Measurements from ENCODE around the gene RFWD3.

Gene RFWD3

GRCh38 chr16:74575807-74576643 is 90.7 kb downstream of the RFWD3 start:
- no peak for DNase-seq

GRCh38 chr16:74575175-74575806 is 91.4 kb downstream of the RFWD3 start:
- no peak for DNase-seq

- no peak for DNase-seq
Measured at GRCh38 chr16:74574146-74574545, 92.5 kb downstream of the RFWD3 start.

- no peak for DNase-seq
Measured at GRCh38 chr16:74573622-74574021, 93.1 kb downstream of the RFWD3 start.
